ENCODE results near the gene SETD3. TPM values are rescaled to one million over a fixed set of nuclear protein-coding genes. Genes with fewer than 3 reads are reported as not detected.

SETD3 gene
- total RNA-seq, 1 donor from 2014 or later: 53.7 TPM

DNA sequence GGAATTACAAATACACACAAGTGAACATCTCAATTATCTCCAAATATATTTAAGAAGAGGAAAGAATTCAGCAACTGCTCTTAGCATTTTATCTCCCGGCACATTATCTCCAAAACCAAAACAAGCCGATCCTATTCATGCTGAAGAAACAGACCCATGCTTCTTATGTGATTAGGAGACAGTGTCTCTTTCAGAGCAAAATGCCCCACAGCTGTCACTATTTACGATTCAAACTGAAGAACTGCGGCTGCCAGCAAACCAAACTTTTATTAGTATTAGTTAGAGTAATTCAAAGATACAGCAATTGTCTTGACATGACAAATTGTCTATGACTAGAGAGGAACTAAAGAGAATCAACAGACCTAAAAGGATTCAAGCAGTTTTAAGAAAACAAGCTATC, 79.4 kb downstream of the SETD3 start:
- no peak for DNase-seq (ENCODE audit: low spot score)
- Mint-ChIP-seq H3K27me3 (ENCODE audit: low read depth) (no peaks in the 10 kb centered on the region), H3K4me3 (ENCODE audit: low read depth) (no peak overlapping the region), H3K36me3 (ENCODE audit: low read depth) (peaks cover 49% of the 10 kb centered on the region), H3K27ac (no peak overlapping the region), H3K4me1 (ENCODE audit: low read depth) (peaks cover 20% of the 10 kb centered on the region), H3K9me3 (no peaks in the 10 kb centered on the region)
- intact Hi-C loops (cut with micrococcal nuclease): no loop called here

DNA sequence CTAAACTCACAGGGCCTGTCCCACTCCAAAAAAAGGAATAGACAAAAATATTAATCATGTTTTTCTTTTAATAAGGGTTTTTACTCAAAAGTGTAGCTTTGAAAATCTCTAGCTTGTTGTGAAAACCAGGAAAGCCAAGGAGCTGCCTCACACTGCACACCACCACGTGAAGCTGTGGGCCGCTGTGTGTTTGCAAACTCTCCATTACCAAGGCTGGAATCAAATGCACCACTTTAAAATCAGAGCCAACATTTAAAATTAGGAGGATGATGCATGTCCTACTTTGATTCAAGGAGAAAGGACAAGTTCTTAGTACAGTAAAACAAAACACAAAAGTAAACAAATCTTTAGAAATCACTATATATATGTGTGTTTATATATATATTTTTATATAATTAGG, 83.0 kb downstream of the SETD3 start:
- Mint-ChIP-seq H3K4me3 (ENCODE audit: low read depth) (no peak overlapping the region), H3K27ac (no peak overlapping the region), H3K27me3 (ENCODE audit: low read depth) (no peaks in the 10 kb centered on the region), H3K36me3 (ENCODE audit: low read depth) (peaks cover 33% of the 10 kb centered on the region), H3K9me3 (no peaks in the 10 kb centered on the region), H3K4me1 (ENCODE audit: low read depth) (peaks cover 18% of the 10 kb centered on the region)
- intact Hi-C loops (cut with micrococcal nuclease): no loop called here
- no peak for DNase-seq (ENCODE audit: low spot score)

DNA sequence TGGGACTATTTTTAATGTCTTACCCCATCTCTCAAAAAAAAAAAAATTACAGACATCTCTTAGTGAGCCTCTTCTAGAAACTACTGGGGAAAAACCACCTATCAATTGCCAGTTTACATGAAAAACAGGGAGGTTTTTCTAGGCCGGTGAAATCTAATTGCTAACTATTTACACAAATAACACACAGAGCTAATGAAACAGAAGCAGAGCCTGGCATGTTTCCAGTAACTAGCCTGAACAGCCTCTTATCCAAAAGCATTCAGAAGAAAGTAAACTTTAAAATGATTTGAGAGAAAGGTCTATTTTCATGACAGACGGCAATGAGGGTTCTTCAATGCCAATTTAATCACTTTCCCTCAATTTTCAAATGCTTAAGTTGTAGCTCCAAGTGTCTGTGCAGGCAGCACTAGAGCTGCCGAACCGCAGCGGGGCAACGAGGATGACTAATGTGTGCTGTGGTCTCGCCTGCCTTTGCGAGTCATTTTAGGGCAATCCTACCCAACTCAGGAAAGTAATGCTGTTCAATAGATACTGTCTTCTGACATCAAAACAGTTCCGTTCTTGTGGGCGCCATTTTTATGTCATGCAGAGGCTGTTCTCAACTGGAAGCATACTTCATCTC, 84.6 kb downstream of the SETD3 start:
- Mint-ChIP-seq H3K4me1 (ENCODE audit: low read depth) (peaks cover 8% of the 10 kb centered on the region), H3K27ac (no peak overlapping the region), H3K4me3 (ENCODE audit: low read depth) (no peak overlapping the region), H3K36me3 (ENCODE audit: low read depth) (peaks cover 28% of the 10 kb centered on the region), H3K27me3 (ENCODE audit: low read depth) (no peaks in the 10 kb centered on the region), H3K9me3 (no peaks in the 10 kb centered on the region)
- intact Hi-C loops (cut with micrococcal nuclease): no loop called here
- no peak for DNase-seq (ENCODE audit: low spot score)

DNA sequence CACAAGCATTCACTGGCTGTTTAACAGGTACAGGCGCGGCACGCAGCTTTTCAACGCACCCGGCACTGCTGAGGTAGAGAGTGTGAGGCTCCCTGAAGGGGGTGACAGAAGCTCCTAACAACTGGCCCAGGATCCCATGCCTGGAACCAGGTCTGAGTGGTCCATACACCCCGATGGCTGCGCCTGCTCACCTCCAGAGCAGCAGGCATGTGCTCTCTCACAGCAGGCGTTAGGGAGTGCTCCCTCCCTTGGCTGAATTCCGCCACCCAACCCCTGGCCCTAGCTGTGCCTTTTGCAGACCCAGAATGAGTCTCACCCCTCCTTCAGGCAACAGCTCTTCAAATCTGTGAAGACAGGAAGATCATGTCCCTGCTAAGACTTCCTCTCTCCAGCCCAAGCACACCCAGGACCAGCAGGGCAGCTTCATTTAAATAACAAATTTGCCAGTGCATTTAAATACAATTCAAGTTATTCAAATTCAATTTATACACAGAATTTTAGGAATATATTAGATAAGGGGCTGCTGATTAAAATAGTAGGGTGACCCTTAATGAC, 86.0 kb downstream of the SETD3 start:
- intact Hi-C loops (cut with micrococcal nuclease): no loop called here
- no peaks in the 10 kb centered on the region for H3K27me3 Mint-ChIP-seq (ENCODE audit: low read depth)
- no peak for DNase-seq (ENCODE audit: low spot score)
- H3K4me3 Mint-ChIP-seq (ENCODE audit: low read depth): no peak overlapping the region
- no peak overlapping the region for H3K27ac Mint-ChIP-seq
- peaks cover 23% of the 10 kb centered on the region for H3K36me3 Mint-ChIP-seq (ENCODE audit: low read depth)
- H3K4me1 Mint-ChIP-seq (ENCODE audit: low read depth): peaks cover 8% of the 10 kb centered on the region
- no peaks in the 10 kb centered on the region for H3K9me3 Mint-ChIP-seq

DNA sequence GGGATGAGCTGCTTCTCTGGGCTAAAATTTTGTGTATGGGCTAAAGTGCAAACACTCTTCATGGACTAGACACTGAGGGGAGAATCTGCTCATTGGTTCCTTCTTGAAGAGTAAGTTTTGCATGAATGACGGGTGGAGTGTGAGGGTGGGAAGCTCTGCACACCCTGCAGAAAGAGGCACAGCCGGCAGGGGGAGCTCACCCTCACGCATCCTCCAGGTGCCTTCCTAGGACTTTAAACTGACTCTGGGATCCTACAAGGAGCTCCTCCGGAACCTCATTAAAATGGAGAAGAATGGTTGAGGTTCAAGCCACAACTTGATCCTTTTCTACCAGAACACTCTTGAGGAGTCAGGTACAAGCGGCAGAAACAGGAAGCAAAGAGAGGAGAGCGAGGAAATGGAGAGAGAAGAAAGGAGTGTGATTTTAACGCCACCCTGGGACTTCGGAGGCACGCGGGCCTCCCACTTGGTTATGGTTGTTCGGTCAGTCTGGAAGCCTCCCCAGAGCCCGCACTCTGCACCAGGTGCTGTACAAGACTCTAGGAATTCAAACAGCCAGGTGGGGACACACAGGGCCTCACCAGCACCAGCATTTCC, 87.5 kb downstream of the SETD3 start:
- Mint-ChIP-seq H3K9me3 (no peaks in the 10 kb centered on the region), H3K27me3 (ENCODE audit: low read depth) (no peaks in the 10 kb centered on the region), H3K27ac (no peak overlapping the region), H3K4me1 (ENCODE audit: low read depth) (peaks cover 8% of the 10 kb centered on the region), H3K36me3 (ENCODE audit: low read depth) (peaks cover 11% of the 10 kb centered on the region), H3K4me3 (ENCODE audit: low read depth) (no peak overlapping the region)
- DNase-seq (ENCODE audit: low spot score): no peak
- intact Hi-C loops (cut with micrococcal nuclease): no loop called here

DNA sequence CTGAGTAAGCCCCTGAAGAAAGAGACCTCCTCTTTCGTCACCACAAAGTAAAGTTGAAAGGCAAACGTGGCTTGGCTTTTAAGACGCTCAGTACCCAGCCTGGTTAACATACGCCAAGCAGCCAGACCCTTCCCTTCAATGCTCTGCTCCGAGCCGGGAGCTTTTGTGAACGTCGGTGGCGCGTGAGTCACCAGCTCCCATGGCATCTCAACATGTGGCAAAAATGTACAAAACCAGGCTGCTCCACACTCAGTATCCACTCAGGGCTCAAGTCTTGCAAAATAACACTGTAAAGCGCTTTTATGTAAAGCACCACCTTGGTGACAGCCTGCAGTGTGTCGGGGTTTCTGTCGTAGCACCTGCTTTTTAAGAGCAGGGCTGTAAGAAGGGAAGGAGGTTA, 89.0 kb downstream of the SETD3 start:
- intact Hi-C loops (cut with micrococcal nuclease): no loop called here
- Mint-ChIP-seq H3K36me3 (ENCODE audit: low read depth) (peaks cover 3% of the 10 kb centered on the region), H3K27ac (no peak overlapping the region), H3K4me3 (ENCODE audit: low read depth) (no peak overlapping the region), H3K4me1 (ENCODE audit: low read depth) (peaks cover 8% of the 10 kb centered on the region), H3K27me3 (ENCODE audit: low read depth) (no peaks in the 10 kb centered on the region), H3K9me3 (no peaks in the 10 kb centered on the region)
- DNase-seq (ENCODE audit: low spot score): no peak

DNA sequence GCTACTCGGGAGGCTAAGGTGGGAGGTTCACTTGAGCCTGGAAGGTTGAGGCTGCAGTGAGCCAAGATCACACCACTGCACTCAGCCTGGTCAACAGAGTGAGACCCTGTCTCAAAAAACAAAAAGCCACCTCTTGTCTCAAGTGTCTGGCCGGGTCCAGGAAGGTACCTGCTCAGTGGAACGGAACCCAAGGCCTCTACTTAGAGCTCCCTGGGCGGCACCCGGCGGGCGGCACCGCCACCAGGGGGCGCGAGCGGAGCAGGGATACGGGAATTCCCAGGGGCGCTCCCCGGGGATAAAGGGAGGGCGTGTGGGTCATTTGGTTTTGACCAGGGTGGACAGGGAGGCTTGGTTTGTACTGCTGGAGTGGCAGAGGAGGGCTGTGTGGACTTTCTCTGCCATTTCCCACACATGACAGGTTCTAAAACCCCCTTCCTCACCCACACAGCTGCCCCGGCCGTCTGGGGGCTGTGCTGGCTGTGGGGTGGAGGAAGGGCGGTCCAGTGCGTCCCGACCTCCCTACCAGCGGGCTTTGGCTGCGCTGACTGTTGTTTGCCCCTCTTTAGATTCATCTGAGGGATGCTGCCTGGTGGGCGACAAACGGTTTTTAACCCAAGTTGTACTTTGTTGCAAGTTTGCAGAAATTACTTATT, 91.4 kb downstream of the SETD3 start:
- H3K27me3 Mint-ChIP-seq (ENCODE audit: low read depth): peaks cover 8% of the 10 kb centered on the region
- H3K4me1 Mint-ChIP-seq (ENCODE audit: low read depth): no peaks in the 10 kb centered on the region
- DNase-seq (ENCODE audit: low spot score): no peak
- no peaks in the 10 kb centered on the region for H3K36me3 Mint-ChIP-seq (ENCODE audit: low read depth)
- intact Hi-C loops (cut with micrococcal nuclease): loop anchor here (1.0 kb wide), 1 partner anchor 26 kb away; no protein-coding TSS in a partner anchor
- H3K27ac Mint-ChIP-seq: no peak overlapping the region
- no peak overlapping the region for H3K4me3 Mint-ChIP-seq (ENCODE audit: low read depth)
- H3K9me3 Mint-ChIP-seq: no peaks in the 10 kb centered on the region

DNA sequence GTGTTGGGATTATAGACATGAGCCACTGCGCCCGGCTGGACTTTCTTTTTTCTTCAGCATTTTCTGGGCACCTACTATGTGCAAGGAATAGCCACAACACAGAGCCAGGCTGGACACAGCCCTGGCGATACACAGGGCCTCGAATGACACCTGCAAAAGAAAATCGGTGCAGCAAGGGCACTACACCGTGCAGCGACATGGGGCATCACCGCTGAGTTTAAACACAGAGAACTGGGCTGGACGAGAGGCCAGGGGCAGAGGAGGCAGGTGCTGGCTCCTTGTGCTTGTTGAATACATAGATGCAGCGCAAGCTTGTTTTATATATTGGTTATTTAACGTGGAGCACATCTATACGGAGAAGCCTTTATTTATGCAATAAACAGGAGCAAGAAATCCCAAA, 92.4 kb downstream of the SETD3 start:
- Mint-ChIP-seq H3K4me3 (ENCODE audit: low read depth) (no peak overlapping the region), H3K27ac (no peak overlapping the region), H3K36me3 (ENCODE audit: low read depth) (no peaks in the 10 kb centered on the region), H3K4me1 (ENCODE audit: low read depth) (no peaks in the 10 kb centered on the region), H3K27me3 (ENCODE audit: low read depth) (peaks cover 8% of the 10 kb centered on the region), H3K9me3 (no peaks in the 10 kb centered on the region)
- no peak for DNase-seq (ENCODE audit: low spot score)
- intact Hi-C loops (cut with micrococcal nuclease): no loop called here

DNA sequence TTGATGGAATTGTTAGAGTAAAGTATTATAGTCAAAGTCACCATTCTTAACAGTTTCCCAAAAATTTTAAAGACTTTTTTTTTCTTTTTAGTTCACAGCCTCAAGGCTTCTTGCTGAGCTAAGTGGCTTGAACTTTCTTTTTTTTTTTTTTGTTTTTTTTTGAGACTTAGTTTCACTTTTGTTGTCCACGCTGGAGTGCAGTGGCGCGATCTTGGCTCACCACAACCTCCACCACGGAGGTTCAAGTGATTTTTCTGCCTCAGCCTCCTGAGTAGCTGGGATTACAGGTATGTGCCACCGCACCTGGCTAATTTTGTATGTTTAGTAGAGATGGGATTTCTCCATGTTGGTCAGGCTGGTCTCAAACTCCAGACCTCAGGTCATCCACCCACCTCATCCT, 92.8 kb downstream of the SETD3 start:
- no peaks in the 10 kb centered on the region for H3K36me3 Mint-ChIP-seq (ENCODE audit: low read depth)
- no peaks in the 10 kb centered on the region for H3K9me3 Mint-ChIP-seq
- DNase-seq (ENCODE audit: low spot score): no peak
- intact Hi-C loops (cut with micrococcal nuclease): no loop called here
- no peaks in the 10 kb centered on the region for H3K4me1 Mint-ChIP-seq (ENCODE audit: low read depth)
- peaks cover 8% of the 10 kb centered on the region for H3K27me3 Mint-ChIP-seq (ENCODE audit: low read depth)
- H3K4me3 Mint-ChIP-seq (ENCODE audit: low read depth): no peak overlapping the region
- no peak overlapping the region for H3K27ac Mint-ChIP-seq

DNA sequence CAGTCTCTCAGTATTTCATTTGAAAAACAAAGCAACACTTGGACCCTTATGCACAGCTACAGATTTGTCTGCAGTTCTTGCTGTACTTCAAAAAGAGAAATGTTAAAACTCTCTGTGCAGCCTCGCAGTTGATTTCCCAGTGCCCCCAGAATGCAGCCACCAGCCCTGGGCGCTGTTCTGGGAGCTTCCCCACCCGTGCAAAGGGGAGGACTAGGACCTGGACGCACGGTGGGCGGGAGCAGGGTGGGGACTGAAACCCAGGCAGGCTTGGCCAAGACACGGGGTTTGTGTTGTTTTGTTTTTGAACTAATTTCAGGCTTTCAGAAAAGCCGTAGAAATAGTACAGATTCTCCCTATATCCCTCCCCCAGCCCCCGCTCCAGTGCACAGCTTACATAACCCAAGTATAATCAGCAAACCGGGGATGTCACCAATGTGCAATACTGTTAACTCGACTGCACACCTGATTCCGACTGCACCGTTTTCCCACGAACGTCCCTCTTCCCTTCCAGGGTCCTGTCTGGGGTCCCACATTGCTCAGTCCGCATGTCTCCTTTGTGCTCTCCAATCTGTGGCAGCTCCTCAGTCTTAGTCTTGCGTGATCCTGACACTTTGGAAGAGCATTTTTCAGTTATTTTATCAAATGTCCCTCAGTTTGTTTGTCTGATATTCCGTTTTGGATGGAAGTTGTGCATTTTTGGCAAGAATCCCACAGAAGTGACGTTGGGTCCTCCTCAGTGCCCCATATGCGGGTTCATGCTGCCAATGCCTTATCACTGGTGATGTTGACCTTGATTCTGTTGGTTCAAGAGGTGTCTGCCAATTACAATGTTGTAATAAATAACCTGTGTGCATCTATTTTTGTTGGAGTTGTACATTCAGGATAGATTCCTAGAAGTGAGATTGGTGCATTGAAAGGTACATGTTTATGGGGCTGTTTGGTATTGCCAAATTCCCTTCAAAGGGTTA, 95.9 kb downstream of the SETD3 start:
- intact Hi-C loops (cut with micrococcal nuclease): no loop called here
- H3K27ac Mint-ChIP-seq: no peak overlapping the region
- peaks cover 9% of the 10 kb centered on the region for H3K27me3 Mint-ChIP-seq (ENCODE audit: low read depth)
- DNase-seq (ENCODE audit: low spot score): no peak
- no peaks in the 10 kb centered on the region for H3K4me1 Mint-ChIP-seq (ENCODE audit: low read depth)
- no peak overlapping the region for H3K4me3 Mint-ChIP-seq (ENCODE audit: low read depth)
- H3K36me3 Mint-ChIP-seq (ENCODE audit: low read depth): no peaks in the 10 kb centered on the region
- H3K9me3 Mint-ChIP-seq: no peaks in the 10 kb centered on the region

DNA sequence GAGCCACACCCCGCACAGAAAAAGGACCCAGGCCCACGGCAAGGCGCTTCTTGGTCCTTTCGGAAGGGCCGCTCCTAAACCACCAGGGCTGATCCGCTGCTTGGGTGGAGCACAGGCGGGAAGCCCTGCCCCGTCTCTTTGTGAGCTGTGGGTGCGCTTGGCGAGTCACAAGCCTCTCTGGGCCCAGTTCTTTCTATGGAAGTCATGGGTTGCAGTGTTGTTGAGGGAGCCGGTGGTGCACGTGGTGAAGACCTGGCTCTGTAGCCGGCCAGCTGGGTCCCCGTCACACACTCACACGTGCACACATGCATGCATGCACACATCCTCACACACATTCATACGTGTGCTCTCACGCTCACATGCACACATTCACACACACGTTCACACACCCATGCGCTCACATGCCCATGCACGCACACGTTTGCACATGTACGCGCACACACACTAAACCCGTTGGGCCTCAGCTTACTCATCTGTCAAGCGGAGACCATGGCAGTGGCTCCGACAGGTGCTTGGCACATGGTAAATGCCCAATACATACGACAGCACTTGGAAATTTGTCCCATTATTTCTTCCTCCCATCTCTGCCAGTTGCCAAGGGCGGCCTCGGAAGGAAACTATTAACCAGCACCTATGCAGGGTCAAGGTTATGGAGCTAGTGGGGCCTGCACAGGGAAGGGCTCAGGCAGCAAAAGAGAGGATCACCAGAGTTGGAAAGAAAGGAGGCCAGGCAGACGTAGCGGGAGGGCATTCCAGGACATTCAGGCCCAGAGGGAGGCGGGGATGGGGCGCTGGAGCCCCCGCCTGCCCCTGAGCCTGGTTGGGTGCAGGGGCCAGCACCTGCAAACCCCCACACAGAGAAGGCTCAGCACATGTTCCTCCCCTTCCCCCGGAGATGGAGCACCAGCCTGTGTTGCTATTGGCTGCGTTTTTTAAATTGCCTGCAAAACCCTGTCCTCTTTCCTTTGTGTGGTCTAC, 96.9 kb downstream of the SETD3 start:
- H3K27ac Mint-ChIP-seq: no peak overlapping the region
- no peaks in the 10 kb centered on the region for H3K4me1 Mint-ChIP-seq (ENCODE audit: low read depth)
- H3K4me3 Mint-ChIP-seq (ENCODE audit: low read depth): no peak overlapping the region
- no peaks in the 10 kb centered on the region for H3K36me3 Mint-ChIP-seq (ENCODE audit: low read depth)
- no peaks in the 10 kb centered on the region for H3K9me3 Mint-ChIP-seq
- peaks cover 9% of the 10 kb centered on the region for H3K27me3 Mint-ChIP-seq (ENCODE audit: low read depth)
- no peak for DNase-seq (ENCODE audit: low spot score)
- intact Hi-C loops (cut with micrococcal nuclease): no loop called here

All from activated T-helper 2 cell treated with anti-CD3 and anti-CD28 coated beads, Interferon-gamma antibody, Interleukin-2, Interleukin-4, amounts not matched to agents 10 μg/mL and 5 μg/mL and 100 μg/mL, durations not matched to agents 14 hours and 24 hours and 36 hours (primary cell).